DOHH2 (cell line): Measurements from ENCODE around the gene NEDD4L.

Source experiments
- H3F3A ChIP-seq: fragments of 200-600 bp; sonication (generic), shearing (Covaris generic); 2 replicates; pipeline ENCODE4 v1.6.0; 2016; ENCODE audit warnings: antibody characterized with exemption, mild to moderate bottlenecking; ENCODE audit not compliant: control insufficient read depth, insufficient read depth
- H3K27ac ChIP-seq: fragments of 200-600 bp; sonication (generic); 2 replicates; pipeline ENCODE4 v1.5.1; 2014; ENCODE audit warnings: low read depth, mild to moderate bottlenecking, low read length, moderate library complexity
- H3K27me3 ChIP-seq: fragments of 200-600 bp; sonication (generic); 2 replicates; pipeline ENCODE4 v1.6.1; 2014; ENCODE audit warnings: mild to moderate bottlenecking, low read length, mixed read lengths; ENCODE audit not compliant: control insufficient read depth
- H3K36me3 ChIP-seq: fragments of 200-600 bp; sonication (generic); 2 replicates; pipeline ENCODE4 v1.6.1; 2014; ENCODE audit warnings: mild to moderate bottlenecking, low read length, moderate library complexity, mixed read lengths; ENCODE audit not compliant: control insufficient read depth
- H3K4me1 ChIP-seq: fragments of 200-600 bp; sonication (generic); 2 replicates; pipeline ENCODE4 v1.6.1; 2014; ENCODE audit warnings: mild to moderate bottlenecking, low read length, mixed read lengths; ENCODE audit not compliant: control insufficient read depth
- H3K4me2 ChIP-seq: fragments of 200-600 bp; sonication (generic); 2 replicates; pipeline ENCODE4 v1.6.0; 2014; ENCODE audit warnings: mild to moderate bottlenecking, low read length, moderate library complexity
- H3K4me3 ChIP-seq: fragments of 200-600 bp; sonication (generic); 2 replicates; pipeline ENCODE4 v1.5.1; 2014; ENCODE audit warnings: mild to moderate bottlenecking, low read length, mixed read lengths
- H3K79me2 ChIP-seq: fragments of 200-600 bp; sonication (generic); 2 replicates; pipeline ENCODE4 v1.6.1; 2014; ENCODE audit warnings: mild to moderate bottlenecking, low read length, mixed read lengths; ENCODE audit not compliant: control insufficient read depth
- H3K9me2 ChIP-seq: fragments of 200-600 bp; sonication (generic); replicated peaks from 2 replicates; pipeline ENCODE4 v1.6.1; 2014; ENCODE audit warnings: mild to moderate bottlenecking, low read length, mixed read lengths; ENCODE audit not compliant: control insufficient read depth
- H3K9me3 ChIP-seq: fragments of 200-600 bp; sonication (generic); 2 replicates; pipeline ENCODE4 v1.6.1; 2014; ENCODE audit warnings: antibody characterized with exemption, low read length, mixed read lengths; ENCODE audit not compliant: control insufficient read depth, insufficient read depth
- H4K20me1 ChIP-seq: fragments of 200-600 bp; sonication (generic); 2 replicates; pipeline ENCODE4 v1.6.0; 2014; ENCODE audit warnings: low read depth, mild to moderate bottlenecking, antibody characterized with exemption, low read length, moderate library complexity; ENCODE audit not compliant: control insufficient read depth, insufficient read depth
- EZH2phosphoT487 ChIP-seq: fragments of 200-600 bp; sonication (generic); IDR thresholded peaks from 2 replicates; pipeline ENCODE4 v1.6.1; 2017; ENCODE audit warnings: borderline replicate concordance, mild to moderate bottlenecking, antibody characterized with exemption, low read length, moderate library complexity, mixed read lengths
- TF ChIP-seq, protein P1 (sequence below): fragments of 200-600 bp; sonication (generic); IDR thresholded peaks from one replicate; pipeline ENCODE4 v1.5.1; 2014; ENCODE audit warnings: antibody characterized with exemption, mild to moderate bottlenecking, low read depth, low read length; ENCODE audit not compliant: poor library complexity, severe bottlenecking

The NEDD4L gene

DNA sequence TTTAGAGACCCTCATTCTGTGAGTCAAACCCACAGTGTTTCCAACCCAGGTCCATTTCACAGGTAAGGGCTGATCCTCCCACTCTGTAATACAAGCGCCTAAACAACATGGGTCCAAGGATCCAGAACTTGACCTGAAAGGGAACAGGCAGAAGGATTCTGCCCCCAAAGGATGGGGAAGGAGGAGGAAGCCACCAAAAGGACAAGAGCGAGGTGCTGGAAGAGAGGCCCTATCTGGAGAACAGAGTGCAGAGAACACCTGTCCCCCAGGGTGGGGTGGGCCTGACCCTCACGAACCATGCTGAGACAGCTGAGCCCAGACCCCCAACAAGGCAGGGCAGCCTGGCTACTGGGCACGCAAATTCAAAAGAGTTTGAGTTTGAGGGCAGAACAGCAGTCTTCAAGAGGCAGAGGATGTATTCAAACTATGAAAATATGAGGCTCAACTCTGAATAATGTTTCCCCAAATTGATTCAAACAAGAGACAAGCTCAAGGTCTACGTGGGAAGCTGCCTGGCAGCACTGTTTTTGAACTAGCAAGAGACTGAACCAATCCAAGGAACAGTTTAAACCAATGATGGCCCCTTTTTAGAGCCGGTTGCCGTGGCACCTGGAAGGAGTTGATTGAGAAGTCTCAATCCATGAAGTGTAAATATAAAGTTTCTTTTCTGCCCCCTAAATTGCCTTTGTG is 372.1 kb downstream of the NEDD4L start:
- H3K36me3 ChIP-seq, result no peaks in the 10 kb centered on the region
- no peaks in the 10 kb centered on the region for H3K4me1 ChIP-seq
- no peaks in the 10 kb centered on the region for H3F3A ChIP-seq
- no peaks in the 10 kb centered on the region for H4K20me1 ChIP-seq
- no peaks in the 10 kb centered on the region for H3K9me2 ChIP-seq
- H3K9me3 ChIP-seq, result no peaks in the 10 kb centered on the region
- no peaks in the 10 kb centered on the region for H3K79me2 ChIP-seq
- H3K4me3 ChIP-seq, result no peak overlapping the region
- H3K27me3 ChIP-seq, result peaks cover 17% of the 10 kb centered on the region
- TF ChIP-seq EZH2phosphoT487, result no peak
- TF ChIP-seq, protein P1, sequence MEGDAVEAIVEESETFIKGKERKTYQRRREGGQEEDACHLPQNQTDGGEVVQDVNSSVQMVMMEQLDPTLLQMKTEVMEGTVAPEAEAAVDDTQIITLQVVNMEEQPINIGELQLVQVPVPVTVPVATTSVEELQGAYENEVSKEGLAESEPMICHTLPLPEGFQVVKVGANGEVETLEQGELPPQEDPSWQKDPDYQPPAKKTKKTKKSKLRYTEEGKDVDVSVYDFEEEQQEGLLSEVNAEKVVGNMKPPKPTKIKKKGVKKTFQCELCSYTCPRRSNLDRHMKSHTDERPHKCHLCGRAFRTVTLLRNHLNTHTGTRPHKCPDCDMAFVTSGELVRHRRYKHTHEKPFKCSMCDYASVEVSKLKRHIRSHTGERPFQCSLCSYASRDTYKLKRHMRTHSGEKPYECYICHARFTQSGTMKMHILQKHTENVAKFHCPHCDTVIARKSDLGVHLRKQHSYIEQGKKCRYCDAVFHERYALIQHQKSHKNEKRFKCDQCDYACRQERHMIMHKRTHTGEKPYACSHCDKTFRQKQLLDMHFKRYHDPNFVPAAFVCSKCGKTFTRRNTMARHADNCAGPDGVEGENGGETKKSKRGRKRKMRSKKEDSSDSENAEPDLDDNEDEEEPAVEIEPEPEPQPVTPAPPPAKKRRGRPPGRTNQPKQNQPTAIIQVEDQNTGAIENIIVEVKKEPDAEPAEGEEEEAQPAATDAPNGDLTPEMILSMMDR, result no peak
- H3K27ac ChIP-seq, result no peak overlapping the region
- no peak overlapping the region for H3K4me2 ChIP-seq

- H3K4me2 ChIP-seq, result no peak overlapping the region
- H3K36me3 ChIP-seq, result no peaks in the 10 kb centered on the region
- H3F3A ChIP-seq, result no peaks in the 10 kb centered on the region
- no peaks in the 10 kb centered on the region for H3K4me1 ChIP-seq
- TF ChIP-seq EZH2phosphoT487, result no peak
- TF ChIP-seq, protein P1, result no peak
- H3K4me3 ChIP-seq, result no peak overlapping the region
- H3K9me3 ChIP-seq, result no peaks in the 10 kb centered on the region
- H4K20me1 ChIP-seq, result no peaks in the 10 kb centered on the region
- no peak overlapping the region for H3K27ac ChIP-seq
- H3K79me2 ChIP-seq, result no peaks in the 10 kb centered on the region
- H3K27me3 ChIP-seq, result peaks cover 17% of the 10 kb centered on the region
- H3K9me2 ChIP-seq, result no peaks in the 10 kb centered on the region
Measured at GRCh38 chr18:58416704-58417683, 373.0 kb downstream of the NEDD4L start.

- H3K4me3 ChIP-seq, result no peak overlapping the region
- TF ChIP-seq EZH2phosphoT487, result no peak
- TF ChIP-seq, protein P1, result no peak
- H3K27me3 ChIP-seq, result peaks cover 15% of the 10 kb centered on the region
- no peaks in the 10 kb centered on the region for H3K4me1 ChIP-seq
- H4K20me1 ChIP-seq, result no peaks in the 10 kb centered on the region
- H3K4me2 ChIP-seq, result no peak overlapping the region
- H3K36me3 ChIP-seq, result no peaks in the 10 kb centered on the region
- no peak overlapping the region for H3K27ac ChIP-seq
- H3K9me3 ChIP-seq, result no peaks in the 10 kb centered on the region
- no peaks in the 10 kb centered on the region for H3K79me2 ChIP-seq
- H3K9me2 ChIP-seq, result no peaks in the 10 kb centered on the region
- no peaks in the 10 kb centered on the region for H3F3A ChIP-seq
Measured at GRCh38 chr18:58417752-58418151, 373.7 kb downstream of the NEDD4L start.
